AG04450 (cell line): Measurements from ENCODE around the gene TMEM182. TPM values are rescaled to one million over a fixed set of nuclear protein-coding genes. Genes with fewer than 3 reads are reported as not detected.

Experiments used
- CTCF ChIA-PET: fragments of 300-600, 350-600 bp; formaldehyde crosslinking; extraction: SDS; loops from one replicate; lab custom pipeline; 2022; ENCODE audit warnings: antibody characterized with exemption, inconsistent platforms; lab: Charles Lee
- POLR2A ChIA-PET: fragments of 350-600 bp; formaldehyde crosslinking; extraction: SDS; loops from one replicate; lab custom pipeline; 2021; ENCODE audit warnings: antibody characterized with exemption, inconsistent platforms; lab: Yijun Ruan, JAX
- DNase-seq: peaks from one replicate; pipeline ENCODE4 v3.0.0-alpha.2; 2011; ENCODE audit warnings: low read depth, low spot score
- H3K27ac ChIP-seq: one replicate; pipeline ENCODE4 v1.5.1; 2012; ENCODE audit warnings: low read depth, low read length, control low read depth
- H3K27me3 ChIP-seq: one replicate; pipeline ENCODE4 v1.6.0; 2012; ENCODE audit warnings: low read length; ENCODE audit not compliant: control insufficient read depth, insufficient read depth
- H3K4me3 ChIP-seq: 2 replicates; pipeline ENCODE4 v1.5.1; 2011; ENCODE audit warnings: mild to moderate bottlenecking, low read depth, low read length, control low read depth
- H3K9me3 ChIP-seq: 2 replicates; pipeline ENCODE4 v1.5.1; 2012; ENCODE audit warnings: low read length; ENCODE audit not compliant: control insufficient read depth, insufficient read depth
- CTCF ChIP-seq: IDR thresholded peaks from 2 replicates; pipeline ENCODE4 v1.5.1; 2011; ENCODE audit warnings: low read depth, low read length, control low read depth, inconsistent platforms
- polyA plus RNA-seq: library from polyadenylated mRNA; depleted of rRNA; stranded (reverse); fragments of >200 nt; gene quantifications from 2 replicates; pipeline ENCODE4 v1.2.3, GENCODE V29; 2011

TMEM182 gene
- polyA plus RNA-seq, 1 experiment = 3.6 TPM

DNA sequence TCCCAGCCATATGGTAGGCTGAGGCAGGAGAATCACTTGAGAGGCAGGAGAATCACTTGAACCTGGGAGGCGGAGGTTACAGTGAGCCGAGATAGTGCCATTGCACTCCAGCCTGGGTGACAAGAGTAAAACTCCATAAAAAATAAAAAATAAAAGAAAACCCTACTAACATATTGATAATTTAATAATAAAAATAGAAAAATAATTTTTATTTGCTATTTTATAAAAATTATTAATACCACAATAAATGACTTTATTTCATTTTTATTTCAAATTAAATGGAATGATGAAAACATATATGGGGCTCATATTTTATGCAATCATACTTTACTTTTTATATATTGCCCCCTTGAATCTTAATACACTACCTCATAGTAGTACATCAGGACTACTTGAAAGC lies 20.4 kb downstream of the TMEM182 start:
- ChIA-PET POLR2A (no interaction called here), CTCF (interaction anchor here (1.6 to 4.8 kb wide), 3 partner anchors 23 to 59 kb away, joined by 4 to 26 read pairs (median 22); no protein-coding TSS in a partner anchor)
- no peak for DNase-seq
- TF ChIP-seq CTCF = no peak
- Histone ChIP-seq H3K27ac (no peak overlapping the region), H3K27me3 (no peaks in the 10 kb centered on the region), H3K4me3 (no peak overlapping the region), H3K9me3 (no peaks in the 10 kb centered on the region)

GRCh38 chr2:102782933-102783332 lies 21.1 kb downstream of the TMEM182 start:
- no peak overlapping the region for H3K27ac ChIP-seq
- POLR2A ChIA-PET = no interaction called here

DNA sequence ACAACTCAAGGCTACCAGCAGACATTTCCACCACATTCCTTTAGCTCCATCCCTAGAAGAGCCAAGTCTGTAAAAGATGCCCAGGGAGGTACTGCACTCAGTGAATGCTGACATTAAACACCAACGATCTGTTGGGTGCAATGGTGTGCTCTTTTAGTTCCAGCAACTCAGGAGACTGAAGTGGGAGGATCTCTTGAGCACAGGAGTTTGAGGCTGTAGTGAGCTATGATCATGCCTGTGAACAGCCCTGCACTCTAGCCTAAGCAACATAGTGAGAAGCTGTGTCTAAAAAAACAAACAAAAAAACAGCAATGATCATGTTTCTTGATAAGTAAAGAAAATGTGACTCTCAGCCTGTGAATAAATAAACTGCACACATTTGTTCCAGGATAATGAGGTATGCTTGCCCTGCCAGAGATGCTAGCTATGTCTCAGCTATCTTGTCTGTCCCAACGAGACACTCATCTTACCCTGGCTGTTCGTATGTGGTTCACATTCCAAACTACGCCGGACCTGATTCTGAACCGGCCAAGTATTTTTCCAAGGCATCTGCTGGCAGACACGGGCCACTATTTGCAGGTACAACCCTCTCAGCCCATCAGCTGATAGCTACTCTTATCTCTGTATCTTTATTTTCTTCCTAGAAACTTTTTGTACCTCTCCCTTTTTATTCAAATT lies 21.8 kb downstream of the TMEM182 start:
- Histone ChIP-seq H3K27me3 (peaks cover 3% of the 10 kb centered on the region), H3K4me3 (no peak overlapping the region), H3K27ac (no peak overlapping the region), H3K9me3 (no peaks in the 10 kb centered on the region)
- POLR2A ChIA-PET = no interaction called here
- DNase-seq = no peak
- CTCF ChIA-PET = interaction anchor here (1.1 to 4.8 kb wide), 3 partner anchors 22 to 58 kb away, joined by 3 to 26 read pairs (median 22); no protein-coding TSS in a partner anchor
- TF ChIP-seq CTCF = no peak

More at GRCh38 chr2:102782933-102783332, 21.1 kb downstream of the TMEM182 start:
- H3K27me3 ChIP-seq = no peaks in the 10 kb centered on the region
- DNase-seq = no peak
- H3K4me3 ChIP-seq = no peak overlapping the region
- TF ChIP-seq CTCF = no peak
- CTCF ChIA-PET = interaction anchor here (1.6 to 4.8 kb wide), 3 partner anchors 23 to 59 kb away, joined by 4 to 26 read pairs (median 22); no protein-coding TSS in a partner anchor
- H3K9me3 ChIP-seq = no peaks in the 10 kb centered on the region

DNA sequence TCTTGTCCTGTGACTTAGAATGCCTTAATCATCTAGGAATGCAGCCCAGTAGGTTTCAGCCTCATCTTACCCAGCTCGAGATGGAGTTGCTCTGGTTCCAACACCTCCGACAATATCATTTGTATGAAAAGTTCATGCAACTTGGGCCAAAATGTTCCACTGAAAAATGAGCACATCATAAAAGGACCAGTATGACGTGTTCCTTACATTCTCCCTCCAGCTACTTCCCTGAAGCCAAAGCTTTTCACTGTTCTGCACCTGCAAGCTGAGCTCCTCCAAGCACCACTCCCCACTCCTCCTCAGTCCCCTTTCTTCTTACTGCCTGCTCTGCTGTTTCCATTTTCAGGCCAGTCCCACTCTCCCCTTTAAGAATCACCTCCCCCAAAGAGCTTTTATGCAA lies 23.1 kb downstream of the TMEM182 start:
- Histone ChIP-seq H3K9me3 (no peaks in the 10 kb centered on the region), H3K27ac (no peak overlapping the region), H3K27me3 (peaks cover 3% of the 10 kb centered on the region), H3K4me3 (no peak overlapping the region)
- ChIA-PET POLR2A (no interaction called here), CTCF (interaction anchor here (4.4 to 4.8 kb wide), 2 partner anchors 21 to 32 kb away, joined by 22 to 26 read pairs; no protein-coding TSS in a partner anchor)
- DNase-seq = no peak
- no peak for TF ChIP-seq CTCF

GRCh38 chr2:102788216-102788884 lies 26.5 kb downstream of the TMEM182 start:
- peaks cover 3% of the 10 kb centered on the region for H3K27me3 ChIP-seq
- no peaks in the 10 kb centered on the region for H3K9me3 ChIP-seq
- no peak overlapping the region for H3K27ac ChIP-seq
- TF ChIP-seq CTCF = no peak
- ChIA-PET POLR2A (no interaction called here), CTCF (interaction anchor here (4.9 kb wide), 1 partner anchor 34 kb away, joined by 40 read pairs; no protein-coding TSS in a partner anchor)
- no peak overlapping the region for H3K4me3 ChIP-seq
- no peak for DNase-seq
